ENCODE data around the gene CDC73.
"Not testable (repeated sequence)": the region's sequence is repeated elsewhere in the genome, so short reads cannot be mapped to it uniquely, and the experiment has no call there.

DNA sequence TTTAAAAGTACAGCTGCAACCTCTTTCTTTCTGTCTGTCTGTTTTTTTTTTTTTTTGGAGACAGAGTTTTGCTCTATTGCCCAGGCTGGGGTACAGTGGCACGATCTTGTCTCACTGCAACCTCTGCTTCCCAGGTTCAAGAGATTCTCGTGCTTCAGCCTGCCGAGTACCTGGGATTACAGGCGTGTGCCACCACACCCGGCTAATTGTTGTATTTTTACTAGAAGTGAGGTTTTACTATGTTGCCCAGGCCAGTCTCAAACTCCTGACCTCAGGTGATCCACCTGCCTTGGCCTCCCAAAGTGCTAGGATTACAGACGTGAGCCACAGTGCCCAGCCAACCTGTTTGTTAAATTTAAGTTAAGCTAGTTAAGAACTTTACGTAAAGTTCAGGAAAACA is 67.1 kb downstream of the CDC73 start:
- not testable (repeated sequence) for TF ChIP-seq CTCF (IDR thresholded peaks at IDR 0.05); EP300 (IDR thresholded peaks at IDR 0.05); POLR2A (IDR thresholded peaks at IDR 0.05; ENCODE audit: low read depth)
